LNCAP (cell line): ENCODE measurements around the gene TMC1.
A peak's percentile ranks its signal among the peaks of the same experiment; 100 is the strongest.

Experiments
- CTCF ChIP-seq: fragments of 450-650 bp; IDR thresholded peaks from 2 replicates; pipeline ENCODE4 v1.5.1; 2017; ENCODE audit warnings: mild to moderate bottlenecking

TMC1 gene

GRCh38 chr9:72844440-72844768 lies 323.0 kb downstream of the TMC1 start:
- TF ChIP-seq CTCF = no peak

- no peak for TF ChIP-seq CTCF
These were observed 333.9 kb downstream of the TMC1 start for GRCh38 chr9:72855321-72855720.

GRCh38 chr9:72855890-72856523 lies 334.6 kb downstream of the TMC1 start:
- TF ChIP-seq CTCF = no peak

GRCh38 chr9:72856972-72857623 lies 335.7 kb downstream of the TMC1 start:
- TF ChIP-seq CTCF = peak; percentile 76

DNA sequence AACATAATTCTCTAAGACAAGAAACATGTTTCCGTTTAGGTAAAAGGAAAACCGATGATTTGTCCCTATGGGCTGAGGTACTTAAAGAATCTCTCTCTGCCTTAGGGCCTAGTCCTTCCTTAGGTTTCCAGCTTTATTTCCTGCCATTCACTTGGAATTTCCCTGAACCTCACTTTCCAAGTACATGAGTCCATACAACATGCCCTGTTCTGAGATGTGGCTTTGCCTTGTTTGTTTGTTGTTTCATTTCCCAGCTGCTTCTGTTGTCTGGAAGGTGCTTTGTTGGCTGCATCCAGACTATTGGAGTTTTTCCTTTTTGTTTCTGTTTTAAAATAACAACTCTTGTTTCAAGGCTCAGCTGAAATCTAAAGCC lies 336.2 kb downstream of the TMC1 start:
- no peak for TF ChIP-seq CTCF

DNA sequence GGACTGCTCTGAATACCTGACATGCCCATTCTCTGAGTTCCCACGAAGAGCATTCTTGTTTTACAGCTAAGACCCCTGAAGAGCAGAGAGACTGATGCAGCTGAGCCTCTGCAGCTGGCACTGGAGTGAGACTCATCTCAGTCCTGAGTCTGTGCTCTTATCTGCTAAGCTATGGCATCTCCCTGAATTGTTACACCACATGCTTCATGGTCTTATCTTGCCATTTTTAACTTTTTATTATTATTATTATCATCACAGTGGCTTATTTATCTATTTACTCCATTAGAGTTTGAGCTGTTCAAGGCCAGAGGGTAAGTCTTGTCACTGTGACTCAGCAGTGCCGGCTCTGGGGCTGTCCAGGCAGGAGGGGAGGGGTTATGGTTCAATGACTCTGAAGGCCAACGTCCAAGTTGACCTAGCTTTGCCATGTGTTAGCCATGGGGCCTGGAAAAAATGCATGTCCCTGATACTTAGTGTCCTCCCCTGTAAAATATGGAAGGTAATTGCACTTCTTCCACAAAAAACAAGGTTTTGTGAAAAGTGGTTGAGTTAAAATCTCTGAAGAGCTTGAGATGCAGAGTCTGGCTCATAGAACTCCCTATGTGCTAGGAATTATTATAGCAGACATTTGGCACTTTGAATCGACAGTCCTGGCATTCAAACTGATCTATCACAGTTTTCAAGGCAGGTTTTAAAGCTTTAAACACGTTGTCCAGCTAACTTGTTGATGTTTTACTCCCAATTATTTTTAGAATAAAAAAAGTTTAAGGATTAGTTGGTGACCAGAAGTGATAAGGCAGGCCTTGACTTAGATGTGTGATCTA lies 336.9 kb downstream of the TMC1 start:
- TF ChIP-seq CTCF = no peak

DNA sequence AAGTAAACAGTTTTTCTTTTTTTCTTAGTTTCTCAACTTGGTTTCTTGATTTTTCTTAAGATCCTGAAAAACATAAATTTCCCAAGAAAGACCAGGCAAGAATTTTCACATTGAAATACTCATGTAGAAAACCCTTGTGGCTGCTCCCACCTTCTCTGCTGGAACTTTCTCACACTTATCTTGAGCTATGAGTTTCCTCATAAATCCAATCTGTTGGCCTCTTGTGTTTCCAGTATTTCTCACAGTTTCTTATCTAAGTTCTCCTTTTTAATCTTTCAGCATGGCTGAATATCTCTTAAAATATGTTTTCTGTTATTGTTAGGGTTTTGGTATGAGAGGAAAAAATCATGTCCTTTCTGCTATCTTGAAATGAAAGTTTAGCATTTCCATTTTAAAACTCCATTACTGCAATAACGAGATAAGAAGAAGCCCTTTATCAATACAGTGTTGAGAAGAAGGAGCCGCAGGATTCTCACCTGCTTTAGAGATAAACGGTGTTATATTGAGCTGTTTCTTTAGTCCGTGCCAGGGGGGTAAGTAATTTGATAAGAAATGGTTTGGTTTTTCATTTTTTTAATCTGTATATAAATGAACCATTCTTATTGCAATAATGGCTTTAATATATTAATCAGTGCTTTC lies 342.2 kb downstream of the TMC1 start:
- no peak for TF ChIP-seq CTCF
